Keratinocyte (primary cell): ENCODE results near the gene BBS9.

Source experiments
- CTCF ChIP-seq, 3 experiments: IDR thresholded peaks in 1 of 3; conservative IDR thresholded peaks in 1 of 3; optimal IDR thresholded peaks in 1 of 3; 2 replicates in 2 of 3; 3 replicates in 1 of 3; pipeline versions ENCODE3 to v1.5.1; 2011; ENCODE audit warnings: low read length in 3 of 3, mild to moderate bottlenecking in 3 of 3, moderate library complexity in 2 of 3, control low read depth in 1 of 3, inconsistent platforms in 1 of 3; ENCODE audit not compliant: insufficient read depth in 2 of 3; ENCODE audit errors: extremely low read depth in 1 of 3
- EZH2 ChIP-seq: IDR thresholded peaks from one replicate; pipeline ENCODE4 v1.6.1; 2012; ENCODE audit warnings: inconsistent platforms, mild to moderate bottlenecking, low read length, moderate library complexity

- TF ChIP-seq CTCF (optimal IDR thresholded peaks at IDR 0.05 in 1 of 3, IDR thresholded peaks at IDR 0.05 in 1 of 3, conservative IDR thresholded peaks at IDR 0.05 in 1 of 3; ENCODE audit: extremely low read depth in 1 of 3, insufficient read depth in 2 of 3, low read length in 3 of 3) (no peak), EZH2 (no peak)
Measured at GRCh38 chr7:33558549-33559323, 429.4 kb downstream of the BBS9 start.
